Stimulated activated CD4-positive, alpha-beta T cell treated with anti-CD3 and anti-CD28 coated beads, Interleukin-12 subunit alpha, Interleukin-12 subunit beta, amount 100 ng/mL, for 48 hours (primary cell): Measurements from ENCODE around the gene NDUFA1.
"Not testable (repeated sequence)": the region's sequence is repeated elsewhere in the genome, so short reads cannot be mapped to it uniquely, and the experiment has no call there.

Experiments
- DNase-seq, 3 donors: peaks; one replicate each; pipeline ENCODE4 v3.0.0-alpha.2; 2020; ENCODE audit warnings: low read depth in 2 of 3, low spot score in 1 of 3

NDUFA1 gene

GRCh38 chrX:119899125-119899524, 27.5 kb downstream of the NDUFA1 start:
- no peak for DNase-seq

- no peak for DNase-seq
Measured at GRCh38 chrX:119900976-119901375, 29.3 kb downstream of the NDUFA1 start.

- DNase-seq = no peak
Measured at GRCh38 chrX:119916310-119916709, 44.7 kb downstream of the NDUFA1 start.

- no peak for DNase-seq
Measured at GRCh38 chrX:119917877-119918276, 46.2 kb downstream of the NDUFA1 start.

- DNase-seq = no peak
Measured at GRCh38 chrX:119919835-119920585, 48.4 kb downstream of the NDUFA1 start.

GRCh38 chrX:119922391-119922790, 50.8 kb downstream of the NDUFA1 start:
- DNase-seq = not testable (repeated sequence)
